HG02678 (cell line): ENCODE measurements around the gene ANKRD42.
"Not testable (repeated sequence)": the region's sequence is repeated elsewhere in the genome, so short reads cannot be mapped to it uniquely, and the experiment has no call there.

Source experiments
- ATAC-seq: cut with Tn5 transposase; IDR thresholded peaks from one replicate; pipeline ENCODE4 v1.9.1; 2021; ENCODE audit warnings: mild to moderate bottlenecking, moderate library complexity; ENCODE audit not compliant: unreplicated experiment

The ANKRD42 gene

GRCh38 chr11:83172551-83172950 lies 21.0 kb upstream of the ANKRD42 start:
- ATAC-seq, result no peak

GRCh38 chr11:83174008-83174407 lies 19.5 kb upstream of the ANKRD42 start:
- peak; percentile 58 for ATAC-seq

- no peak for ATAC-seq
Measured at GRCh38 chr11:83175815-83176214, 17.7 kb upstream of the ANKRD42 start.

GRCh38 chr11:83181815-83182214 lies 11.7 kb upstream of the ANKRD42 start:
- no peak for ATAC-seq

GRCh38 chr11:83185767-83186166 lies 7.7 kb upstream of the ANKRD42 start:
- no peak for ATAC-seq

- no peak for ATAC-seq
Measured at GRCh38 chr11:83187465-83187864, 6.0 kb upstream of the ANKRD42 start.

GRCh38 chr11:83191491-83191890 lies 2.0 kb upstream of the ANKRD42 start:
- no peak for ATAC-seq

GRCh38 chr11:83191986-83192385 lies 1.5 kb upstream of the ANKRD42 start:
- no peak for ATAC-seq

- no peak for ATAC-seq
Measured at GRCh38 chr11:83192606-83193245, 786 bp upstream of the ANKRD42 start.

- ATAC-seq, result peak; percentile 53
Measured at GRCh38 chr11:83194281-83195142, 1.0 kb downstream of the ANKRD42 start.

GRCh38 chr11:83195143-83195466 lies 1.6 kb downstream of the ANKRD42 start:
- no peak for ATAC-seq

- no peak for ATAC-seq
Measured at GRCh38 chr11:83195649-83196048, 2.1 kb downstream of the ANKRD42 start.

- no peak for ATAC-seq
Measured at GRCh38 chr11:83200035-83200434, 6.5 kb downstream of the ANKRD42 start.

GRCh38 chr11:83205608-83206185 lies 12.2 kb downstream of the ANKRD42 start:
- no peak for ATAC-seq

- ATAC-seq, result no peak
Measured at GRCh38 chr11:83206221-83206620, 12.7 kb downstream of the ANKRD42 start.

GRCh38 chr11:83206771-83207382 lies 13.4 kb downstream of the ANKRD42 start:
- not testable (repeated sequence) for ATAC-seq

GRCh38 chr11:83219095-83219494 lies 25.6 kb downstream of the ANKRD42 start:
- no peak for ATAC-seq

- ATAC-seq, result no peak
Measured at GRCh38 chr11:83220260-83220659, 26.7 kb downstream of the ANKRD42 start.

- ATAC-seq, result no peak
Measured at GRCh38 chr11:83221694-83222093, 28.2 kb downstream of the ANKRD42 start.

GRCh38 chr11:83222499-83222898 lies 29.0 kb downstream of the ANKRD42 start:
- no peak for ATAC-seq

GRCh38 chr11:83223457-83223856 lies 29.9 kb downstream of the ANKRD42 start:
- ATAC-seq, result no peak

- ATAC-seq, result no peak
Measured at GRCh38 chr11:83235825-83236224, 42.3 kb downstream of the ANKRD42 start.
